Thoracic aorta (tissue), 2 donors: ENCODE measurements around the gene IGF2. TPM values are rescaled to one million over a fixed set of nuclear protein-coding genes. Genes with fewer than 3 reads are reported as not detected.

Experiments used
- ATAC-seq: fragments of 150-250 bp; one replicate; pipeline ENCODE4 v1.8.0; 2017; ENCODE audit warnings: low read depth; ENCODE audit not compliant: insufficient number of reproducible peaks, low FRiP score
- DNase-seq: peaks from one replicate; pipeline ENCODE4 v3.0.0-alpha.2; 2020; ENCODE audit warnings: low spot score
- H3K27ac ChIP-seq, 2 donors: fragments of 200-600 bp; sonication (generic); 1 replicate in 1 of 2; 2 replicates in 1 of 2; pipeline ENCODE4 v1.5.1; 2016; ENCODE audit warnings: mild to moderate bottlenecking in 2 of 2, moderate library complexity in 2 of 2
- H3K27me3 ChIP-seq: fragments of 200-600 bp; sonication (generic); replicated peaks from 2 replicates; pipeline ENCODE4 v1.6.0; 2016; ENCODE audit warnings: mild to moderate bottlenecking; ENCODE audit not compliant: insufficient read depth
- H3K36me3 ChIP-seq: fragments of 200-600 bp; sonication (generic); one replicate; pipeline ENCODE4 v1.5.1; 2016
- H3K4me1 ChIP-seq, 2 donors: fragments of 200-600 bp; sonication (generic); 1 replicate in 1 of 2; 2 replicates in 1 of 2; pipeline versions ENCODE4 v1.5.1 to v1.6.0; 2016; ENCODE audit warnings: low read depth in 2 of 2, mild to moderate bottlenecking in 1 of 2; ENCODE audit not compliant: control insufficient read depth in 1 of 2
- H3K4me3 ChIP-seq: fragments of 200-600 bp; sonication (generic); 2 replicates; pipeline ENCODE4 v1.5.1; 2016; ENCODE audit warnings: mild to moderate bottlenecking
- H3K9me3 ChIP-seq: fragments of 200-600 bp; sonication (generic); 2 replicates; pipeline ENCODE4 v1.5.1; 2016
- CTCF ChIP-seq: fragments of 200-600 bp; sonication (generic); IDR thresholded peaks from one replicate; pipeline ENCODE4 v1.5.1; 2019; ENCODE audit warnings: antibody characterized with exemption
- total RNA-seq, 2 donors: library from RNA; depleted of rRNA; stranded (reverse); fragments of >200 nt; gene quantifications; one replicate each; pipeline versions ENCODE4 v1.1.0 to v1.2.3, GENCODE V29; 2016

The IGF2 gene
- total RNA-seq, 2 donors from 2014 or later, result 31.7 to 39.4 TPM

- no peaks in the 10 kb centered on the region for H3K36me3 ChIP-seq
- DNase-seq (no peak), ATAC-seq (no peak)
- H3K9me3 ChIP-seq, result no peaks in the 10 kb centered on the region
- TF ChIP-seq CTCF, result no peak
- no peak overlapping the region for H3K27ac ChIP-seq
- peaks cover 0 to 6% of the 10 kb centered on the region in 2 donors for H3K4me1 ChIP-seq
- no peak overlapping the region for H3K4me3 ChIP-seq
- peaks cover 6% of the 10 kb centered on the region for H3K27me3 ChIP-seq
These were observed 30.7 kb upstream of the IGF2 start for GRCh38 chr11:2169626-2170570.

GRCh38 chr11:2169005-2169378 is 29.8 kb upstream of the IGF2 start:
- DNase-seq (no peak), ATAC-seq (no peak)
- no peaks in the 10 kb centered on the region for H3K36me3 ChIP-seq
- H3K4me1 ChIP-seq, result peaks cover 0 to 6% of the 10 kb centered on the region in 2 donors
- H3K4me3 ChIP-seq, result no peak overlapping the region
- TF ChIP-seq CTCF, result no peak
- peaks cover 6% of the 10 kb centered on the region for H3K27me3 ChIP-seq
- no peaks in the 10 kb centered on the region for H3K9me3 ChIP-seq
- H3K27ac ChIP-seq, result no peak overlapping the region

GRCh38 chr11:2168286-2169004 is 29.3 kb upstream of the IGF2 start:
- ATAC-seq (no peak), DNase-seq (no peak)
- Histone ChIP-seq H3K9me3 (no peaks in the 10 kb centered on the region), H3K4me3 (no peak overlapping the region), H3K36me3 (no peaks in the 10 kb centered on the region), H3K27me3 (peaks cover 6% of the 10 kb centered on the region), H3K27ac (no peak overlapping the region), H3K4me1 (peaks cover 0 to 6% of the 10 kb centered on the region in 2 donors)
- no peak for TF ChIP-seq CTCF

- no peak for TF ChIP-seq CTCF
- Histone ChIP-seq H3K27me3 (peaks cover 6% of the 10 kb centered on the region), H3K36me3 (no peaks in the 10 kb centered on the region), H3K4me3 (no peak overlapping the region), H3K4me1 (peaks cover 0 to 6% of the 10 kb centered on the region in 2 donors), H3K9me3 (no peaks in the 10 kb centered on the region), H3K27ac (no peak overlapping the region)
- DNase-seq (no peak), ATAC-seq (no peak)
These were observed 28.2 kb upstream of the IGF2 start for GRCh38 chr11:2167141-2168045.
